Keratinocyte (primary cell): Measurements from ENCODE around the gene NR1H4.

Source experiments
- EZH2 ChIP-seq: IDR thresholded peaks from one replicate; pipeline ENCODE4 v1.6.1; 2012; ENCODE audit warnings: inconsistent platforms, mild to moderate bottlenecking, low read length, moderate library complexity
- TF ChIP-seq, protein P1 (sequence below), 3 experiments: IDR thresholded peaks in 1 of 3; conservative IDR thresholded peaks in 1 of 3; optimal IDR thresholded peaks in 1 of 3; 2 replicates in 2 of 3; 3 replicates in 1 of 3; pipeline versions ENCODE3 to v1.5.1; 2011; ENCODE audit warnings: low read length in 3 of 3, mild to moderate bottlenecking in 3 of 3, moderate library complexity in 2 of 3, control low read depth in 1 of 3, inconsistent platforms in 1 of 3; ENCODE audit not compliant: insufficient read depth in 2 of 3; ENCODE audit errors: extremely low read depth in 1 of 3

GRCh38 chr12:100612606-100613005 is 138.9 kb downstream of the NR1H4 start:
- TF ChIP-seq, protein P1, sequence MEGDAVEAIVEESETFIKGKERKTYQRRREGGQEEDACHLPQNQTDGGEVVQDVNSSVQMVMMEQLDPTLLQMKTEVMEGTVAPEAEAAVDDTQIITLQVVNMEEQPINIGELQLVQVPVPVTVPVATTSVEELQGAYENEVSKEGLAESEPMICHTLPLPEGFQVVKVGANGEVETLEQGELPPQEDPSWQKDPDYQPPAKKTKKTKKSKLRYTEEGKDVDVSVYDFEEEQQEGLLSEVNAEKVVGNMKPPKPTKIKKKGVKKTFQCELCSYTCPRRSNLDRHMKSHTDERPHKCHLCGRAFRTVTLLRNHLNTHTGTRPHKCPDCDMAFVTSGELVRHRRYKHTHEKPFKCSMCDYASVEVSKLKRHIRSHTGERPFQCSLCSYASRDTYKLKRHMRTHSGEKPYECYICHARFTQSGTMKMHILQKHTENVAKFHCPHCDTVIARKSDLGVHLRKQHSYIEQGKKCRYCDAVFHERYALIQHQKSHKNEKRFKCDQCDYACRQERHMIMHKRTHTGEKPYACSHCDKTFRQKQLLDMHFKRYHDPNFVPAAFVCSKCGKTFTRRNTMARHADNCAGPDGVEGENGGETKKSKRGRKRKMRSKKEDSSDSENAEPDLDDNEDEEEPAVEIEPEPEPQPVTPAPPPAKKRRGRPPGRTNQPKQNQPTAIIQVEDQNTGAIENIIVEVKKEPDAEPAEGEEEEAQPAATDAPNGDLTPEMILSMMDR (optimal IDR thresholded peaks at IDR 0.05 in 1 of 3, IDR thresholded peaks at IDR 0.05 in 1 of 3, conservative IDR thresholded peaks at IDR 0.05 in 1 of 3; ENCODE audit: extremely low read depth in 1 of 3, insufficient read depth in 2 of 3, low read length in 3 of 3): no peak
- no peak for TF ChIP-seq EZH2
